OCI-LY7 (cell line): ENCODE data around the gene NEU2. TPM values are rescaled to one million over a fixed set of nuclear protein-coding genes. Genes with fewer than 3 reads are reported as not detected.

ENCODE experiments used
- BruUV-seq: library from RNA; stranded (reverse); fragments of 400-500 nt; replicated peaks from 2 replicates; lab custom pipeline; 2021; lab: Mats Ljungman, UMichigan
- CTCF ChIA-PET: fragments of 300-600 bp; sonication (Branson Sonifier 250); formaldehyde crosslinking; loops from one replicate; lab custom pipeline; 2022; ENCODE audit warnings: antibody characterized with exemption; ENCODE audit not compliant: unreplicated experiment; lab: Charles Lee
- POLR2A ChIA-PET: fragments of 300-600 bp; sonication (Branson Sonifier 250); formaldehyde crosslinking; loops from one replicate; lab custom pipeline; 2022; ENCODE audit warnings: antibody characterized with exemption; lab: Charles Lee
- DNase-seq: peaks from one replicate; pipeline ENCODE4 v3.0.0-alpha.2; 2015; ENCODE audit warnings: low spot score
- H2AFZ ChIP-seq: fragments of 200-600 bp; sonication (generic), shearing (Covaris generic); 2 replicates; pipeline ENCODE4 v1.6.1; 2014; ENCODE audit warnings: mild to moderate bottlenecking, antibody characterized with exemption, low read length, moderate library complexity
- H3K27ac ChIP-seq: fragments of 200-600 bp; sonication (generic); 2 replicates; pipeline ENCODE4 v1.5.1; 2014; ENCODE audit warnings: mixed run types, low read depth, mild to moderate bottlenecking, moderate library complexity, low read length, inconsistent platforms; ENCODE audit not compliant: poor library complexity, severe bottlenecking
- H3K36me3 ChIP-seq: fragments of 200-600 bp; sonication (generic); 2 replicates; pipeline ENCODE4 v1.6.1; 2014; ENCODE audit warnings: mild to moderate bottlenecking, antibody characterized with exemption, low read length, moderate library complexity, mixed read lengths; ENCODE audit not compliant: insufficient read depth
- H3K4me1 ChIP-seq: fragments of 200-600 bp; sonication (generic); 2 replicates; pipeline ENCODE4 v1.5.1; 2014; ENCODE audit warnings: mild to moderate bottlenecking, low read length; ENCODE audit not compliant: insufficient read depth, poor library complexity, severe bottlenecking
- H3K4me2 ChIP-seq: fragments of 200-600 bp; sonication (generic); 2 replicates; pipeline ENCODE4 v1.6.1; 2014; ENCODE audit warnings: mild to moderate bottlenecking, low read length
- H3K4me3 ChIP-seq: fragments of 200-600 bp; sonication (generic); 2 replicates; pipeline ENCODE4 v1.5.1; 2014; ENCODE audit warnings: mild to moderate bottlenecking, low read depth, low read length; ENCODE audit not compliant: poor library complexity, severe bottlenecking
- H3K79me2 ChIP-seq: fragments of 200-600 bp; sonication (generic); 2 replicates; pipeline ENCODE4 v1.6.1; 2016; ENCODE audit warnings: low read depth, mild to moderate bottlenecking, low read length, moderate library complexity, mixed read lengths; ENCODE audit not compliant: insufficient read depth
- H3K9me2 ChIP-seq: fragments of 200-600 bp; sonication (generic); 2 replicates; pipeline ENCODE4 v1.6.1; 2016; ENCODE audit warnings: mild to moderate bottlenecking, low read length, mixed read lengths; ENCODE audit not compliant: insufficient read depth
- H3K9me3 ChIP-seq: fragments of 200-600 bp; sonication (generic); 2 replicates; pipeline ENCODE4 v1.6.1; 2014; ENCODE audit warnings: mild to moderate bottlenecking, mixed run types, low read length, mixed read lengths
- H4K20me1 ChIP-seq: fragments of 200-600 bp; sonication (generic); 2 replicates; pipeline ENCODE4 v1.6.1; 2014; ENCODE audit warnings: mild to moderate bottlenecking, antibody characterized with exemption, low read length, moderate library complexity, mixed read lengths; ENCODE audit not compliant: insufficient read depth
- EZH2phosphoT487 ChIP-seq: fragments of 200-600 bp; sonication (generic); IDR thresholded peaks from 2 replicates; pipeline ENCODE4 v1.6.1; 2018; ENCODE audit warnings: low read depth, borderline replicate concordance, mild to moderate bottlenecking, mixed run types, antibody characterized with exemption, low read length, moderate library complexity, mixed read lengths
- intact Hi-C: fragments of 100-400 bp; cut with micrococcal nuclease; formaldehyde crosslinking; loops from one replicate; pipeline ENCODE4 v1.10.0; 2022; ENCODE audit not compliant: unreplicated experiment
- total RNA-seq, 2 experiments: library from RNA; depleted of rRNA in 1 of 2; stranded (reverse); fragments of >200 nt in 1 of 2; shearing (Covaris generic) in 1 of 2; gene quantifications; 2 replicates each; pipeline ENCODE4 v1.2.3, GENCODE V29; 2014 to 2022
- TF ChIP-seq, protein P1 (sequence below): fragments of 200-600 bp; sonication (generic); conservative IDR thresholded peaks from 2 replicates; pipeline ENCODE4 v1.5.1; 2014; ENCODE audit warnings: mild to moderate bottlenecking, antibody characterized with exemption, low read length, moderate library complexity, mixed read lengths

NEU2 gene
- total RNA-seq, 2 experiments from 2014 or later: not detected

DNA sequence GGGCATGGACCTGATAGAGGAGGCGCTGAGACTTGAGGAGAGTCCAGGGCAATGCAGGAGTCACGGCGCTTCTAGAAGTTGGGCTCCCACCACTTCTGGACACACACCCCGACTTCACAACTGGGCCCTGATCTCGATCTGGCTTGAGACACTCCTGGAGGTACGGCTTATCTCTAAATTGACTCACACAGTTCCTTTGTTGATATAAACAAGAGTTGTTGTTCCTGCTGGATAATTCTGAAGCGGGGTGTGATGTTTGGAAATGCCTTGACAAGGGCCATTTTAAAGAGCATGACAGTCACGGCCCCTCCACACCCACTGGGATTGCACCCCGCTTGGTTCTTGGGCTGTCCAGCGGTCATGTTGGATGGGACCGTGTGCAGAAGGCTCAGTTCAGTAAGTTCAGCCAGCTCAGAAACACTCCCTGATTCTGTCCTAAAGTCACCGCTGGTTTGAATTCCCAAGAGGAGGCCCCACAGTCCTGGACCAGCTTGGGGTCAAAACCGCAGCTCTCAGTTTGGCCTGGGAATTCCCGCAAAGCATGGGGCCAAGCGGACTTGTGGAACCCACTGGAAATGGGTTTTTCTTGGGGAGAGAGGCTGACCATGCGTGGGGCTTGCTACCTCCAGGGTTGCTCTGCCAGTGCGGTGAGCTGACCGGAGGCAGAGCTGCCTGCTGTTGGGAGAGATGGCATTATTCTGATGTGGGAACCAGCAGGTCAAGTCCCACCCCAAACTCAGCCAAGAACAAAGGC, 9.3 kb upstream of the NEU2 start:
- intact Hi-C loops: no loop called here
- Histone ChIP-seq H3K27ac (no peak overlapping the region), H3K9me3 (no peaks in the 10 kb centered on the region), H3K4me3 (no peak overlapping the region), H3K36me3 (no peaks in the 10 kb centered on the region), H3K4me2 (no peak overlapping the region), H2AFZ (no peak overlapping the region), H3K9me2 (no peaks in the 10 kb centered on the region), H3K79me2 (no peaks in the 10 kb centered on the region), H4K20me1 (no peaks in the 10 kb centered on the region), H3K4me1 (no peaks in the 10 kb centered on the region)
- CTCF ChIA-PET: no interaction called here
- no peak for DNase-seq
- POLR2A ChIA-PET: no interaction called here
- BruUV-seq: no TSS peak
- TF ChIP-seq EZH2phosphoT487: no peak
- TF ChIP-seq, protein P1, sequence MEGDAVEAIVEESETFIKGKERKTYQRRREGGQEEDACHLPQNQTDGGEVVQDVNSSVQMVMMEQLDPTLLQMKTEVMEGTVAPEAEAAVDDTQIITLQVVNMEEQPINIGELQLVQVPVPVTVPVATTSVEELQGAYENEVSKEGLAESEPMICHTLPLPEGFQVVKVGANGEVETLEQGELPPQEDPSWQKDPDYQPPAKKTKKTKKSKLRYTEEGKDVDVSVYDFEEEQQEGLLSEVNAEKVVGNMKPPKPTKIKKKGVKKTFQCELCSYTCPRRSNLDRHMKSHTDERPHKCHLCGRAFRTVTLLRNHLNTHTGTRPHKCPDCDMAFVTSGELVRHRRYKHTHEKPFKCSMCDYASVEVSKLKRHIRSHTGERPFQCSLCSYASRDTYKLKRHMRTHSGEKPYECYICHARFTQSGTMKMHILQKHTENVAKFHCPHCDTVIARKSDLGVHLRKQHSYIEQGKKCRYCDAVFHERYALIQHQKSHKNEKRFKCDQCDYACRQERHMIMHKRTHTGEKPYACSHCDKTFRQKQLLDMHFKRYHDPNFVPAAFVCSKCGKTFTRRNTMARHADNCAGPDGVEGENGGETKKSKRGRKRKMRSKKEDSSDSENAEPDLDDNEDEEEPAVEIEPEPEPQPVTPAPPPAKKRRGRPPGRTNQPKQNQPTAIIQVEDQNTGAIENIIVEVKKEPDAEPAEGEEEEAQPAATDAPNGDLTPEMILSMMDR: no peak

DNA sequence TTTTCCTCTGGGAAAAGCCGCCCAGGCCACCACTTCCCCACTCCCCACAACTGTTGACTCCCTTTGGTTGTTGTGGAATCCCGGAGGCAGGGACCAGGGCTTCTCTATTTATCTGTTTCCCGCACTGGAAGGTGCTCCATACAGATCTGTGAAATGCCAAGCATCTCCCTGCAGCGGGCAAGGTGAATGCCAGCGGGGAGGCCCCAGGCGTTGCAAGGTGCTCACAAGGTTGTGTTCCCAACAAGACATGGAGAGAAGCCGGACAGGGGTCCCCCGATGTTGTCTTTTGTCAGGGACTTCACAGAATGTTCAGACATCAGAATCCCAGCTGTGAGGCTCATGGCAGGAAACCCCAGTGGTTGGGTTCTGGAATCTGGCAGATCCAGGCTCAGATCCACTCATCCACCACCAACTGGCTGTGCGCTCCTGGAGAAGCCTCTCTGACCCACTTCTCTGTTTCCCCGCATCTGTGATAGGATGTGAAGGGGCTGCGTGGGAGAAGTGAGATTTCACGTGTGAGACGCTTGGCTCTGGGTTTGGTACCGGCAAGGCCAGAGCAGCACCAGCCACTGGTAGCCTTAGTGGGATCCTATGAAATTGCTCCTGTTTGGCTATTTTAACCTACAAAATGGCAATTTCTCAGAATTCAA, 8.6 kb upstream of the NEU2 start:
- H4K20me1 ChIP-seq: no peaks in the 10 kb centered on the region
- no peaks in the 10 kb centered on the region for H3K4me1 ChIP-seq
- no peaks in the 10 kb centered on the region for H3K36me3 ChIP-seq
- no peaks in the 10 kb centered on the region for H3K9me3 ChIP-seq
- H3K27ac ChIP-seq: no peak overlapping the region
- H3K4me3 ChIP-seq: no peak overlapping the region
- no TSS peak for BruUV-seq
- H3K4me2 ChIP-seq: no peak overlapping the region
- intact Hi-C loops: no loop called here
- TF ChIP-seq, protein P1: no peak
- no peak for TF ChIP-seq EZH2phosphoT487
- no peaks in the 10 kb centered on the region for H3K79me2 ChIP-seq
- no peak overlapping the region for H2AFZ ChIP-seq
- no peak for DNase-seq
- ChIA-PET CTCF (no interaction called here), POLR2A (no interaction called here)
- H3K9me2 ChIP-seq: no peaks in the 10 kb centered on the region

DNA sequence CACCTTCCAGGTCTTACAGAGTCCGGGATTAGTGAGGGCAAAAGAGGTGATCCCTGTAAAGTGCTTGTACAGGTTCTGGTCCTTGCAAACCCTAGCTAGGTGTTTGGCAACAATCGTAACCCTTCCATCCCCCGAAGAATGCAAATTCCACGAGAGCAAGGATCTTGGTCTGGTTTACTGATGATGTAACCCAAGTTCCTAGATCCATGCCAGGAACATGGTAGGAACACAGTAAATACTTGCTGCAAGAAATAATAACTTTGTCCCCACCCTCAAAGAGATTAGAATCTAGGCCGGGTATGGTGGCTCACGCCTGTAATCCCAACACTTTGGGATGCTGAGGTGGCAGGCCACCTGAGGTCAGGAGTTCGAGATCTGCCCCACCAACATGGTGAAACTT, 6.8 kb upstream of the NEU2 start:
- no peaks in the 10 kb centered on the region for H3K9me3 ChIP-seq
- H3K4me1 ChIP-seq: no peaks in the 10 kb centered on the region
- ChIA-PET POLR2A (no interaction called here), CTCF (no interaction called here)
- no TSS peak for BruUV-seq
- DNase-seq: no peak
- H3K79me2 ChIP-seq: no peaks in the 10 kb centered on the region
- no peak overlapping the region for H3K4me2 ChIP-seq
- H3K4me3 ChIP-seq: no peak overlapping the region
- TF ChIP-seq, protein P1: no peak
- no peak overlapping the region for H3K27ac ChIP-seq
- no peaks in the 10 kb centered on the region for H3K9me2 ChIP-seq
- intact Hi-C loops: no loop called here
- no peaks in the 10 kb centered on the region for H3K36me3 ChIP-seq
- no peaks in the 10 kb centered on the region for H4K20me1 ChIP-seq
- no peak overlapping the region for H2AFZ ChIP-seq
